NCI-H1092 treated with DMSO at 0.1 percent for 48 hours (cell line): Measurements from ENCODE around the gene ZNF112.

ENCODE experiments used
- DNase-seq: peaks from one replicate; lab custom pipeline; 2025; lab: John Stamatoyannopoulos, UW

The ZNF112 gene

GRCh38 chr19:44282846-44283245 is 73.6 kb downstream of the ZNF112 start:
- DNase-seq: no peak

- no peak for DNase-seq
Measured at GRCh38 chr19:44280916-44281315, 75.6 kb downstream of the ZNF112 start.

GRCh38 chr19:44278181-44278690 is 78.2 kb downstream of the ZNF112 start:
- no peak for DNase-seq

GRCh38 chr19:44277331-44277730 is 79.1 kb downstream of the ZNF112 start:
- no peak for DNase-seq
